Esophagus (tissue), 2 donors: ENCODE results near the gene CAP2. TPM values are rescaled to one million over a fixed set of nuclear protein-coding genes. Genes with fewer than 3 reads are reported as not detected.

ENCODE experiments used
- H3K27ac ChIP-seq, 2 donors: one replicate each; pipeline ENCODE4 v1.5.1; 2013; ENCODE audit warnings: low read depth in 2 of 2, mild to moderate bottlenecking in 2 of 2, inconsistent platforms in 1 of 2, low read length in 1 of 2, moderate library complexity in 1 of 2
- H3K27me3 ChIP-seq, 2 donors: one replicate each; pipeline ENCODE4 v1.6.1; 2013; ENCODE audit warnings: low read length in 2 of 2, control low read depth in 1 of 2, mild to moderate bottlenecking in 1 of 2; ENCODE audit not compliant: insufficient read depth in 2 of 2, control insufficient read depth in 1 of 2
- H3K36me3 ChIP-seq, 2 donors: one replicate each; pipeline ENCODE4 v1.6.1; 2013; ENCODE audit warnings: low read length in 1 of 2; ENCODE audit not compliant: control insufficient read depth in 2 of 2, insufficient read depth in 2 of 2
- H3K4me1 ChIP-seq, 2 donors: one replicate each; pipeline ENCODE4 v1.6.1; 2013; ENCODE audit warnings: low read length in 1 of 2; ENCODE audit not compliant: control insufficient read depth in 2 of 2, insufficient read depth in 2 of 2
- H3K4me3 ChIP-seq, 2 donors: one replicate each; pipeline ENCODE4 v1.5.1; 2013; ENCODE audit warnings: low read length in 2 of 2, mild to moderate bottlenecking in 2 of 2, low read depth in 1 of 2, moderate library complexity in 1 of 2
- H3K9me3 ChIP-seq, 2 donors: one replicate each; pipeline ENCODE4 v1.6.1; 2013; ENCODE audit warnings: mild to moderate bottlenecking in 2 of 2, low read depth in 1 of 2, low read length in 1 of 2, moderate library complexity in 1 of 2; ENCODE audit not compliant: control insufficient read depth in 2 of 2, insufficient read depth in 1 of 2
- WGBS, 2 donors: extraction: QIAGEN DNeasy Blood & Tissue Kit; methylation state at CpG; one replicate each; pipeline ENCODE4 v1.1.7; 2013; 5-methylcytosine and 5-hydroxymethylcytosine counted together
- polyA plus RNA-seq, 2 donors: library from polyadenylated mRNA; stranded (reverse); fragments of 200-250 nt; gene quantifications; one replicate each; pipeline ENCODE4 v1.2.3, GENCODE V29; 2013
- donor health status: healthy with polysubstance abuse.
- donor health status: Bipolar disorder and iron deficiency.

The CAP2 gene
- polyA plus RNA-seq, 2 donors = 4.8 to 5.7 TPM

DNA sequence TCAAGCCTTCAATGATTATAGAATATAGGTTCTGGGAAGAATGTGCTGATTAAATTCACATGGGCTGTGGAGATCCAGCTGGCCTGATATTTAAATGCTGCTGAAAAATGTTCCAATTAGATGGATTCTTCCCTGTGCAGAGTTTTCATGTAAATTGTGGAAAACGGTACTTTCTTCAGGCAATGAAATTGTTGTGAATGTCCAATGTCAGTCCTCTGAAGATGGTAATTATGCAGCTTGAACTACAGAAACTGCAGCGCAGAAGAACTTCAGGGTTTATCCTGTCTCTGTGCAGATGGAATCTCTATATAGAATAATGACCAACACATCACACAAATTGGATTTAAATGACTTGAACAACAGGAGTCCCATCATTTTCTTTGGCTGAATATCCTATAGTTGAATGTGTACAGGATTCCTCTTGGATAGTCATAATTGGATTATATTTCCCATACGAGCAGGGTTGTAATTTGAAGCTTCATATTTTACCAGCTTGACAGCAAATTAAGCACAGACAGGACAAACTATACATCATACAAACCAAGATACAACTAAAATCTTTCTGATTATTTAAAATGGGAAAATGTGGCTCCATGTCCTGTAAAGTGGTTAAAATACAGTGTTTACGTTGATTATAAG is 82.3 kb downstream of the CAP2 start:
- Histone ChIP-seq H3K9me3 (no peaks in the 10 kb centered on the region), H3K27ac (no peak overlapping the region), H3K36me3 (peaks cover 0 to 4% of the 10 kb centered on the region in 2 donors), H3K4me1 (no peaks in the 10 kb centered on the region), H3K4me3 (no peak overlapping the region), H3K27me3 (no peaks in the 10 kb centered on the region)
- WGBS, 2 donors = 84 to 90% methylated on average over 4 of the region's 4 CpGs

DNA sequence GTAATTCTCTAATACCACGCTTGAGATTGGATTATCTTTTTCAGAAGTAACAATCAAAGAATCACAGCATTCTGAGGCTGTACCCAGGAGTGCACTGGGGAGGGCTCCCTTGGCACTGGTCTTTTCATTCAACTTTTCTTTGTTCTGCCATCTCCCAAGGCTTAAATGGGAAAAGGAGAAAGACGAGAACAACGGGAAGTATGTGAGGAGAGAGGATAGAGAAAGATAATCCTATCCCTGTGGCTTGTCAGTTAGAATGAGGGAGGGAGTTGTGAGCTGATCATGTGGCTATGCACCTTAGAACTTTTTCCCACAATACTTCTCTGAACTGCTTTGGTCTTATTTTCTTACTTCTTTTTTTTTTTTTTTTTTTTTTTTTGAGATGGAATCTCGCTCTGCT is 83.1 kb downstream of the CAP2 start:
- 76 to 79% methylated on average over 3 of the region's 4 CpGs for WGBS, 2 donors
- Histone ChIP-seq H3K36me3 (peaks cover 0 to 4% of the 10 kb centered on the region in 2 donors), H3K4me3 (no peak overlapping the region), H3K27me3 (no peaks in the 10 kb centered on the region), H3K9me3 (no peaks in the 10 kb centered on the region), H3K27ac (no peak overlapping the region), H3K4me1 (no peaks in the 10 kb centered on the region)

DNA sequence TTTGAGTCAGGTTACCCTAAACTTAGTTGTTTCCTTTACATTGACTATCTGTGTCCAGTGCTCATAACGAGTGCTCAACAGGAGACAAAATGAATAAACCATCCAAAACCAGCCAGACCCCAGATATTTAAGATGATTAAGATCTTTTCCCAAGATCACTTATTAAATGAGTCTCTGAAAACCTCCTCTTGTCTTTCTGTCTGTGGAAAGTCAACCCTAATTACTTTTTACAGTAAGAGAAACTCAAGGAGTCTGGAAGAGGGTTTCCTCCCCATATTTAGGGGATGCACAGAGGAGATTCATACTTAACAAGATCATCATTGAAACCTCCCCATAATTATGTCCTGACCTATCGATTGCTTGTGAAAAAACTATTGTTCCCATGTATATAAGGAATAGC is 84.0 kb downstream of the CAP2 start:
- Histone ChIP-seq H3K4me3 (no peak overlapping the region), H3K4me1 (no peaks in the 10 kb centered on the region), H3K36me3 (peaks cover 0 to 4% of the 10 kb centered on the region in 2 donors), H3K27me3 (no peaks in the 10 kb centered on the region), H3K9me3 (no peaks in the 10 kb centered on the region), H3K27ac (no peak overlapping the region)
- 90 to 96% methylated on average over 2 of the region's 2 CpGs for WGBS, 2 donors

DNA sequence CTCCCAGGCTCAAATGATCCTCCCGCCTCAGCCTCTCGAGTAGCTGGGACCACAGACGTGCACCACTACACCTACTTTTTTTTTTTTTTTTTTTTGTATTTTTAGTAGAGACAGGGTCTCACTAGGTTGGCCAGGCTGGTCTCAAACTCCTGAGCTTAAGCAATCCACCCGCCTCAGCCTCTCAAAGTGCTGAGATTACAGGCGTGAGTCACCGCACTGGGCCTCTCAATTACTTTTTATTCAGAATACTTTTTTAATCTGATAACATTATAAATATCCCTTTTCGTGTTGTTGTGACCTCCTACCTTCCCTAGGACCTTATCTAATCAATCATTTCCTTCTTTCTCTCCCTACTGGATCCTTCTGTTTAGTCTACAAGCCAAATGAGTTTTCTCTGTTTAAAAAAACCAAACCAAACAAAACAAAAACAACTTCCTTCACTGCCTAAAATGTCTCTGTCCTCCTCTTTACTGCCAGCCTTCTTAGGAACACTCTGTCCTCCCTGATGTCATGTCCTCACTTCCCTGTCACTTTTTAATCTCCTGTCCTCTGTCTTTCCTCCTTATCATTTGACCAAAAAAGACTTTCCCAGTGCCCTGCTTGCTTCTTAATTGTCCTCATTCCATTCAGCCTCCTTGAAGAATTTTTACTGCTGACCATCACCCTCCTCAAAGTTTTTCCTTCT is 85.0 kb downstream of the CAP2 start:
- Histone ChIP-seq H3K27ac (no peak overlapping the region), H3K4me3 (no peak overlapping the region)
- 86 to 87% methylated on average over 7 of the region's 7 CpGs for WGBS, 2 donors

DNA sequence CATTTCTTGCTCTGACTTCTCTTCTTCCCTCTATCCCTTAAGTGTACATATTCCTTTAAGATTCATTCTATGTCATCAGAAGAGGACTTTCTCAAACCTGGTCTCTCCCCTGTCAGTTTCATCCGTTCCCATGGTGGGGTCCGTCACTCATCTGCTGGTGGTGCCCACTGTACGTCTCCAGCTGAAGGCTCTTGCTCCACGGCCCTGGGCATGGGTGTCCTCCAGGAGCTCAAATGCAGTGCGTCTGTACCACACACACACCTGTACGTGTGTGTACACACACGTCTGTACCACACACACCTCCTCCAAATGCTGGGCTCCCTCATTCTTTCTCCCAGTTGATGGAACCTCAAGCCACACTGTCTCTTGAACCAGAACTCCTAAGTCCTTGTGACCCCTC is 85.6 kb downstream of the CAP2 start:
- no peaks in the 10 kb centered on the region for H3K4me1 ChIP-seq
- peaks cover 0 to 4% of the 10 kb centered on the region in 2 donors for H3K36me3 ChIP-seq
- H3K4me3 ChIP-seq = no peak overlapping the region
- no peaks in the 10 kb centered on the region for H3K9me3 ChIP-seq
- no peaks in the 10 kb centered on the region for H3K27me3 ChIP-seq
- peak overlapping the region in 1 of 2 donors; percentile 55 for H3K27ac ChIP-seq
- WGBS, 2 donors = 90 to 91% methylated on average over 7 of the region's 7 CpGs

More for the DNA sequence above, 85.0 kb downstream of the CAP2 start:
- Histone ChIP-seq H3K27me3 (no peaks in the 10 kb centered on the region), H3K9me3 (no peaks in the 10 kb centered on the region), H3K36me3 (peaks cover 0 to 4% of the 10 kb centered on the region in 2 donors), H3K4me1 (no peaks in the 10 kb centered on the region)

DNA sequence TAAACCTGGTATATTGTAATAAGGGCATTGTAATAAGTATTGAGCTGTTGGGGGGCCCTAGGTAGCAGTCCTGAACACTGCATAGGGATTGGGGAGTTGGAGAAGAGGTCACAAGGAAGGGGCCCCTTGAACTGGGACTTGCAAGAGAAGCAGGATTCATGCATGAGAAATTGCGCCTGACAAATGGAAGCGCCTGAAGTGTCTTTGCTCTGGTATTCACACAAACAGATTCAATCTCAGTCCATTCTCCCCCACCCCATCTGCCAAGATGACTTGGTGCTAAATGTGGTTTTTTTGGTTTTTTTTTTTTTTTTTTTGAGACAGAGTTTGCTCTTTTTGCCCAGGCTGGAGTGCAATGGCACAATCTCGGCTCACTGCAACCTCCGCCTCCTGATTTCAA is 87.1 kb downstream of the CAP2 start:
- Histone ChIP-seq H3K27me3 (no peaks in the 10 kb centered on the region), H3K4me3 (no peak overlapping the region), H3K27ac (no peak overlapping the region), H3K36me3 (peaks cover 0 to 4% of the 10 kb centered on the region in 2 donors), H3K4me1 (no peaks in the 10 kb centered on the region), H3K9me3 (no peaks in the 10 kb centered on the region)
- 91 to 96% methylated on average over 4 of the region's 4 CpGs for WGBS, 2 donors

DNA sequence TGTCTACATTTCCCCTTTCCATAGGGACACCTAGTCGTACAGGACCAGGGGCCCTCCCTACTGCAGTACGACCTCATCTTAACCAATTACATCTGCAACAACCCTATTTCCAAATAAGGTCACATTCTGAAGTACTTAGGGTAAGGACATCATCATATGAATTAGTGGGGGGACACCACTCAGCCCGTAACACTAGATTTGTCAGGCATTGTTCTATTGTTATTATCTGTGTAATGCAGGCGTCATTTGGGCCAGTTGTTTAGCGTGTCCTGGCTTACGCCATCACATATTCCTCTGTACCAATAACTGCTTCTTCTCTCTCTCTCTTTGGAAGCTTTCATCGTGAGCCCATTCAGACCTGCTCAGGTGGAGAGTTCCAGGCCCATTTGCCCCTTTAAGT is 89.3 kb downstream of the CAP2 start:
- Histone ChIP-seq H3K36me3 (peaks cover 0 to 4% of the 10 kb centered on the region in 2 donors), H3K9me3 (no peaks in the 10 kb centered on the region), H3K4me3 (no peak overlapping the region), H3K27ac (no peak overlapping the region), H3K27me3 (no peaks in the 10 kb centered on the region), H3K4me1 (no peaks in the 10 kb centered on the region)
- 95 to 96% methylated on average over 7 of the region's 7 CpGs for WGBS, 2 donors

DNA sequence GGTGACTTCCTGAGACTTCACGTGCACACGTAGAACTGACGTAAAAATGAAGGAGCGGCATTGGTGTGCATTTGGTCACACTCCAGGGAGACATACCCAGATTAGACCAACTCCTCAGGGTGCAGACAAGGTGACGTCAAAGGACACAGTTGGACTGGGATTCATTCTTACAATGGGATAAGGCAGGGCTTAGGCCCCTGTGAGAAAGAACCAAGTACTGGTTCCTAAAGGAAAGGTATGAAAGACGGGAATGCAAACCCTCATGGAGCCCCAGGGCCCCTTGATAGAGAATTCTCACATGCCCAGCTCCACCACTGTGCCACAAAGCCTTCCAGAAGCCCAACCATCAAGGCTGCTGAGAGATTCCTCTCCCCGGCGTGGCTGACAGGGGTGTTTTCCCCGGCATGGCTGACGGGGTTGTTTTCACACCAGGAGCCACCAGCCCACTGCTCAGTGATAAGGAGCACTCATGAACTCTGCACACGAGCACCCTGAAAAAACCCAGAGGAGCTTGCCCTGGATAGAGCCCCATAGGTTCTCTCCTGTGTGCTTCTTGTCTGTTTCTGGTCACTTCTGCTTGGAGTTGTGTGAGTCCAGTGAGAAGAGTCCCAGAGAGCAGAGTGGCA is 90.1 kb downstream of the CAP2 start:
- H3K27me3 ChIP-seq = no peaks in the 10 kb centered on the region
- WGBS, 2 donors = 92 to 94% methylated on average over 11 of the region's 11 CpGs
- H3K4me1 ChIP-seq = no peaks in the 10 kb centered on the region

DNA sequence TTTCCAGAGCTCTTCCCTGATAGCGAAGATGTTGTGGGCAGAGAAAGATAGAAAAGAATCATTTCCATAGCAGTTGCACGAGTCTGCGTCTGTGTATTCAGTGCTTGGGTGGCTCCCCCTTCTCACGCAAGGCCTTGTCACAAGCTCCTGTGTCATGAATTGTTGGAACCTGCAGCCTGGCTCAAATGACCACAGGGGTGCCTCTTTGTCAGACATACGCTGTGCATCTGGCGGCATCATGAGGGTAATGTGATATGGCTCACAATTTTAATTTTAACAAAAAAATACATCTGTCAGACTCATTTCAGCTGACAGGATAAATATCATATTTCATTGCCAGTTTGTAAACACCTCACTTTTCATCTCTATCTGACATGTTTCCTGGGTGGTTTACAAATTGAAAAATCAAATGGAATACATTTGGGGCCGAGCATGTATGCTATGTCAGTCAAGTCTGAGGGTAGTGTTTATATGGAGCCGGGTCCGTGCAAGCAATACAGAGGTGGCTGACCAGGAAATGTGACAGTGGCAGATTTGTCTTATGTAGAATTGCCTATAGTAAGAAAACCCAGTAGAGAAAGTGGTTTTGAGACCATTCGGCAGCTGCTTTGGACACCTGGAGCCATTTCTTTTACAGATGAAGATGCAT is 90.9 kb downstream of the CAP2 start:
- Histone ChIP-seq H3K36me3 (no peaks in the 10 kb centered on the region), H3K27ac (no peak overlapping the region), H3K27me3 (no peaks in the 10 kb centered on the region), H3K4me3 (no peak overlapping the region), H3K4me1 (no peaks in the 10 kb centered on the region), H3K9me3 (no peaks in the 10 kb centered on the region)
- WGBS, 2 donors = 91% methylated on average over 10 of the region's 10 CpGs

More for the DNA sequence above, 90.1 kb downstream of the CAP2 start:
- peaks cover 0 to 4% of the 10 kb centered on the region in 2 donors for H3K36me3 ChIP-seq
- H3K4me3 ChIP-seq = no peak overlapping the region
- H3K9me3 ChIP-seq = no peaks in the 10 kb centered on the region
- H3K27ac ChIP-seq = no peak overlapping the region
